ENCODE data around the gene MXRA8. TPM values are rescaled to one million over a fixed set of nuclear protein-coding genes. Genes with fewer than 3 reads are reported as not detected.

The MXRA8 gene, protein sequence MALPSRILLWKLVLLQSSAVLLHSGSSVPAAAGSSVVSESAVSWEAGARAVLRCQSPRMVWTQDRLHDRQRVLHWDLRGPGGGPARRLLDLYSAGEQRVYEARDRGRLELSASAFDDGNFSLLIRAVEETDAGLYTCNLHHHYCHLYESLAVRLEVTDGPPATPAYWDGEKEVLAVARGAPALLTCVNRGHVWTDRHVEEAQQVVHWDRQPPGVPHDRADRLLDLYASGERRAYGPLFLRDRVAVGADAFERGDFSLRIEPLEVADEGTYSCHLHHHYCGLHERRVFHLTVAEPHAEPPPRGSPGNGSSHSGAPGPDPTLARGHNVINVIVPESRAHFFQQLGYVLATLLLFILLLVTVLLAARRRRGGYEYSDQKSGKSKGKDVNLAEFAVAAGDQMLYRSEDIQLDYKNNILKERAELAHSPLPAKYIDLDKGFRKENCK
- 247 and 264 TPM in 2 replicates for total RNA-seq

DNA sequence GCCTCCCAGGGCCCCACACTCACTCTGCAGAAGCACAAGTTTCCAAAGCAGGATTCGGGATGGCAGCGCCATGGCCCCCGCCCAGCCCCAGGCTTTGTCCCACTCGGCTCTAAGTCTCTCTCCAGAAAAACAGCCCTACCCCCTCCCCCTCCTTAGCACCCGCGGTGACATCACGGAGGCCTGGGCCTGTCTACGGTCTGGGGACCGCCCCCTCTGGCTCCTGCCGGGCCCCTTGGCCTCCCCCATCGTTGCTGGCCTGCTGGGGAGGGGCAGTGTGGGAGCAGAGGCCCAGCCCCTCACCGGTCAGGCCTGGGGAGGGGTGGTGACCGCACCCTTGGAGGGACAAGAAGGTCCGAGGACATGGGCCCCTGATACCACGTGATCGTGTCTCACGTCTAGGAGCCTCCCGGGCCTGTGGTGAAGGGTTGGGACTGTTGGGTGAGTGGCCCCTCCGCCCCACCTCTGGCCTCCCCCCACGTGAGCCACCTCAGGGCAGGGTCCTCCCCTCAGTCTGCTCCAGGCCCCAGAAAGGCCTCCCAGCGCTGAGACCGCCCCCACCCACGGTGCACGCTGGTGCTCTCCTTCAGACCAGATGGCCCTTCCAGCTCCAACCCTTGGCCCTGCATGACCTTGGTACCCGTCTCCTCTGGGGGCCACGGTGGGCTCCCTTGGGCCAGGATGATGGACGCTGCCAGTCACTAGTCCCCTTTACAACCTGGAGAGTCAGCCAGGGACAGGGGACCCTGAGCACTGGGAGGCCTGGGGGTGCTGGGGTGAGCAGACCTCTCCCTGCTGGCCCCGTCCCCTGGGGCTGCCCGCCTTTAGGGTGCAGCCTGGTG, at the start of gene MXRA8:
Gene MXRA8 (minus strand): TSS at position 123 of the 839 bp plus-strand sequence. CDS start 51 bp downstream, at position 72.

DNA sequence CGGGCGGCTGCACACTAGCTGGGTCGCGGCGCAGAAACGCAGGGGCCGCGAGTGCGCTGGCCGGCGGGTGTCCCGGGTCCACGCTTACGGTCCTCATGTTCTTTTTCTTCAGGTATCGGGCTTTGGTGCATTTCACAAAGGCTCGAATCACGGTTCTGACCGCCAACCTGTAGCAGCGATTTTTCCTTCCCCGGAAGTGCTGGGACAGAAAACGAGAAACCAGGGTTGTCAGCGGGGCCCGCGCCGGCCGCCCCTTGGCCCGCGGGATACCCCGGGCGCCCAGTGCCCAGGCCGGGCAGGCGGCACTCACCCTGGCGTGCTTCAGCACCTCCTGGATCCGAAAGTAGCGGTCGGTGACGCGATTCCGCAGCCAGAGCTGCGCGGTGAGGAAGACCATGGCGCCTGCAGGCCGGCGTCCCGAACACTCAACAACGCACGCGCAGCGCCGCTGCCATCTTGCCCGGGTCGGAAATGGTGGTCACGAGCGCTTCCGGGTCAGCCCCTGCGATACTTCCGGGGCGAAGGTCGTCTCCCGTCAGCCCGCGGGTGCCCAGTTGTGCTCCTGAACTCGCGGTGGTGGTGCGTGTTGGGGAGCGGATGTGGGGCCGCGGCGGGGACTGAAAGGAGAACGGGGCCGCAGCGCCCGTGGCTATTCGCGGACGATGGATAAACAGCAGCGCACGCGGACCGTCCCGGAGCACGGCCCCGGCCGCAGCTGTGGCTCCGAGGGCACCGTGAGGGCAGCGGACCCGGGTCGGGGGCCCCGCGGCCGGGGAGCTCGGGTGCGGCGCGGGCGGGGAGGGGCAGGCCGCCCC, 48.7 kb upstream of the MXRA8 start, which contains the start of gene MRPL20:
Gene MRPL20 (minus strand): TSS at position 473 of the 815 bp plus-strand sequence. CDS start 76 bp downstream, at position 397.

DNA sequence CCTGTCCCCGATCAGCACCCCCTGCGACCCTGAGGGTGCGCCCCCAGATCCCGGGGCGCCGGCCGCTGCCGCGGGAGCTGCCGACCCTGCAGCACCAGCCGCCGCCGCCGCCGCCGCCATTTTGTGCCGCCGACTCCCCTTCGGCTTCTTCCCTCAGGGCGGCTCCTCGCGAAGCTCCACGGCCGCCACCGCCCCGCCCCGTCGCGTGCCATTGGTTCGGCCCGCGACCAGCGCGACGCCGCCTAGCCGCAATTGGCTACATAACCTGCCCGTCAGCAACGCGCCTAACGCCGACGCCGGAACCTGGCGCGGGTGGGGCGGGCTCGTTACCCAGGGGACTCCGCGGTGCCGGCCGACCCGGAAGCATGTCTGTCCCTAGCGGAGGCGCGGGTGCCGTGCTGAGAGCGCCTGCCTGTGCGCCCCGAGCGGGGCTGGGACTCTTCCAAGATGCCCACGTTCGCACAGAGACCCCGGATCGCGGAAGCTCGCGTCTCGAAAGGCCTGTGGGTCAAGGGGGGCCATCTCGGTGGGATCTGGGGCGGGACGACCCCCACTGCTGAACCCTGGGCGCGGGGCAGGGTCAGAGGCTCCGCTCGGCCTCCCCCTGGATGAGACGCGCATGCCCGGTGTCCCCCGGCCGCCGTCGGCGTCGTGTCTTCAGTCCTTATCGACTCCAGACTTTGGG, 41.0 kb upstream of the MXRA8 start, which contains the start of gene CCNL2:
Gene CCNL2 (minus strand): TSS at position 149 of the 685 bp plus-strand sequence. CDS start 29 bp downstream, at position 120.

DNA sequence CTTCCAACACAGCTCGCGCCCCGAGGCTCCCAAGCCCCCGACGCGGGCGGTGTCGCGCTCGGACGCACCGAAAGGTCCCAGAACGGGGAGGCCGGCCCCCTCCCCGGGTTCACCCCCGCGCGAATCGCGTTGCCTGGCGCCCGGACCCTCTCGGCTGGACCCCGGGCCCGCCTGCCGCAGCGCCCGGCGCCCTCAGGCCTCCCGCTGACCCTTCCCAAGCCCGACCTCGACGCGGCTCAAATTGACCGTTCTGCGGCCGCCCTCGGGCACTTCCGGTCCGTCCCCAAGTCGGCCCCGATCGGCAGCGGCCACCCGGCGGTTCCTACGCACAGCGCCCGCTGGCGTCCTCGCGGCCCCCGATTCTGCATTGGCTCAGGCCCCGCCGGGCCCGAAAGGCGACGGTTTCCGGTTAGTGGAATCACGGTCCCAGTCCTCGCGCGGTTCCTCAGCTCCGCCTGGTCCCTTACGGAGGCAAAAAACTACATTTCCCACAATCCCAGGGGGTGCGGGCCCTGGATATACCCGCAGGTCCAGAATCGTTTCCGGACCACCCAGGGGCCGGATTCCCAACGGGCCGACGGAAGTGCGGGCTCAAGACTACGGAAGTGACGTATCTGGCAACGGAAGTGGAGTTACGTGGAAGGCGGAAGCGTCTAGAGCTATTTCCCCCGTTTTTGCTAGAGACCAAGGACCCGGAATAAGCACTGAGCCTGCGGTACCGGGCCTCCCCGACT, 16.7 kb upstream of the MXRA8 start, which contains the start of gene AURKAIP1:
Gene AURKAIP1 (minus strand): TSS at position 279 of the 734 bp plus-strand sequence. CDS start 451 bp downstream, outside the sequence.

DNA sequence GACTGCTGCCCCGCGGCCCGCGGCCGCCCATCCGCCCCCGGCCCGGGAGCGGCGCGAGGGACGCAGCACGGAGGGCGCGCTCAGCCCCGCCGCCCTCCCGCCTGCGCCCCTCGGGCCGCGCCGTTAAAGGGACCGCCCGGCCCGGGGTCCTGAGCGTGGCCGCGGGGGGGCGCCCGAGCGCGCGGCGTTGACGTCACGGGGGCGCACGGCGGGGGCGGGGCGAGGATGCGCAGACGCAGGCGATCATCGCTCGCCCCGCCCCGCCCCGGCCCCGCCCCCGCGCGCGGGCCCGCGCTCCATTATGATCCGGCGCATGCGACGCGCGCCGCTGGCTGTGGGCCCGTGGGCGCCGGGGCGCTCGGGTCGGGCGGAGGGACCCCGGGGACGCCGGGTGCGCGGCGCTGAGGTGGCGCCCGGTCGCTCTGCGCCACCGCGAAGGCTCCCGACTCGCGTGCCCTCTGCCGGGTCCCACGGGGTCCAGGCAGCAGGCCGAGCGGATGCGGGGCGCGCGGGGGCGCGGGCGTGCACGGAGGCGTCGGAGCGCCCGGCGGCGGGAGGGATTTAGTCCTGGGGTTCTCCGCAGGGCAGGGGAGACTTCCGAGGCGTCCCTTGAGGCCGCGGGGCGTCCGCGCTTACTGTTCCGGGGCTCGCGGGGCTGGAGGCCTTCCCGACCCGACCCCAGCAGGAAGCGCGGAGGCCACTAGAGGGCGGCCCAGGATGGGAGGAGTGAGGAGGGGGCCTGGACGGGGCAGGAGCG, 8.9 kb downstream of the MXRA8 start, which contains the start of gene DVL1:
Gene DVL1 (minus strand): TSS at position 163 of the 757 bp plus-strand sequence. CDS start 353 bp downstream, outside the sequence.

DNA sequence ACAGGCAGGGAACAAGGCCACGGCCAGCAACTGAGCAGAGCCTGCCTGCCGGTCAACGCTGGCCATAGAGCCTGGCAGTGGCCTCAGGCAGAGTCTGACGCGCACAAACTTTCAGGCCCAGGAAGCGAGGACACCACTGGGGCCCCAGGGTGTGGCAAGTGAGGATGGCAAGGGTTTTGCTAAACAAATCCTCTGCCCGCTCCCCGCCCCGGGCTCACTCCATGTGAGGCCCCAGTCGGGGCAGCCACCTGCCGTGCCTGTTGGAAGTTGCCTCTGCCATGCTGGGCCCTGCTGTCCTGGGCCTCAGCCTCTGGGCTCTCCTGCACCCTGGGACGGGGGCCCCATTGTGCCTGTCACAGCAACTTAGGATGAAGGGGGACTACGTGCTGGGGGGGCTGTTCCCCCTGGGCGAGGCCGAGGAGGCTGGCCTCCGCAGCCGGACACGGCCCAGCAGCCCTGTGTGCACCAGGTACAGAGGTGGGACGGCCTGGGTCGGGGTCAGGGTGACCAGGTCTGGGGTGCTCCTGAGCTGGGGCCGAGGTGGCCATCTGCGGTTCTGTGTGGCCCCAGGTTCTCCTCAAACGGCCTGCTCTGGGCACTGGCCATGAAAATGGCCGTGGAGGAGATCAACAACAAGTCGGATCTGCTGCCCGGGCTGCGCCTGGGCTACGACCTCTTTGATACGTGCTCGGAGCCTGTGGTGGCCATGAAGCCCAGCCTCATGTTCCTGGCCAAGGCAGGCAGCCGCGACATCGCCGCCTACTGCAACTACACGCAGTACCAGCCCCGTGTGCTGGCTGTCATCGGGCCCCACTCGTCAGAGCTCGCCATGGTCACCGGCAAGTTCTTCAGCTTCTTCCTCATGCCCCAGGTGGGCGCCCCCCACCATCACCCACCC, 27.0 kb downstream of the MXRA8 start, which contains the start of gene TAS1R3:
Gene TAS1R3 (plus strand): TSS at position 213 of the 898 bp plus-strand sequence. CDS start 66 bp downstream, at position 279.

DNA sequence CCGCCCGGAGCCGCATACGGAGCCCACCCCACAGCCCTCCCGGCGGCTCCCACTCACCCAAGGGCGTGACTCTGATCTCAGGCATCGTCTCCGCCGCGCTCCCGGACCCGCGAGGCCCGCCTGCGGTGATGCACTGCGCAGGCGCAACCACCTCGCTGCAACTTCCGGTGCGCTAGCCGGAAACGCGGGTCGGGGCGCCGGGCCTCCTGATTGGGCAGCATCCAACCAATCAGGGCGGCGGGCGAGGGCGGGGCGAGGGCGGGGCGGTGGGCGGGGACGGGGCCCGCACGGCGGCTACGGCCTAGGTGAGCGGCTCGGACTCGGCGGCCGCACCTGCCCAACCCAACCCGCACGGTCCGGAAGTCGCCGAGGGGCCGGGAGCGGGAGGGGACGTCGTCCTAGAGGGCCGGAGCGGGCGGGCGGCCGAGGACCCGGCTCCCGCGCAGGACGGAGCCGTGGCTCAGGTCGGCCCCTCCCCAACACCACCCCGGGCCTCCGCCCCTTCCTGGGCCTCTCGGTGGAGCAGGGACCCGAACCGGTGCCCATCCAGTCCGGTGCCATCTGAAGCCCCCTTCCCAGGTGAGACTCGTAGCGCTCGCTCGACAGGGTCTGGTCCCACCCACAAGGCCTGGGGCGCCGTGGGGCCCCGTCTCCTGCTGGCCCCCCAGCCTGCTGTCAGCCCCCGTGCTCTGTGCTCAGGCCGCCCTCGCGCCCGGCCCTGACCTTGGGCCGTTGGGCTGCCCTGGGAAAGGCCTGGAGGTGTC, 33.6 kb downstream of the MXRA8 start, which contains the start of the genes CPTP and INTS11:
Gene CPTP (plus strand): TSS at position 279 of the 764 bp plus-strand sequence. CDS start 2,109 bp downstream, outside the sequence.
Gene INTS11 (minus strand): TSS at position 137 of the 764 bp plus-strand sequence. CDS start 52 bp downstream, at position 85.

DNA sequence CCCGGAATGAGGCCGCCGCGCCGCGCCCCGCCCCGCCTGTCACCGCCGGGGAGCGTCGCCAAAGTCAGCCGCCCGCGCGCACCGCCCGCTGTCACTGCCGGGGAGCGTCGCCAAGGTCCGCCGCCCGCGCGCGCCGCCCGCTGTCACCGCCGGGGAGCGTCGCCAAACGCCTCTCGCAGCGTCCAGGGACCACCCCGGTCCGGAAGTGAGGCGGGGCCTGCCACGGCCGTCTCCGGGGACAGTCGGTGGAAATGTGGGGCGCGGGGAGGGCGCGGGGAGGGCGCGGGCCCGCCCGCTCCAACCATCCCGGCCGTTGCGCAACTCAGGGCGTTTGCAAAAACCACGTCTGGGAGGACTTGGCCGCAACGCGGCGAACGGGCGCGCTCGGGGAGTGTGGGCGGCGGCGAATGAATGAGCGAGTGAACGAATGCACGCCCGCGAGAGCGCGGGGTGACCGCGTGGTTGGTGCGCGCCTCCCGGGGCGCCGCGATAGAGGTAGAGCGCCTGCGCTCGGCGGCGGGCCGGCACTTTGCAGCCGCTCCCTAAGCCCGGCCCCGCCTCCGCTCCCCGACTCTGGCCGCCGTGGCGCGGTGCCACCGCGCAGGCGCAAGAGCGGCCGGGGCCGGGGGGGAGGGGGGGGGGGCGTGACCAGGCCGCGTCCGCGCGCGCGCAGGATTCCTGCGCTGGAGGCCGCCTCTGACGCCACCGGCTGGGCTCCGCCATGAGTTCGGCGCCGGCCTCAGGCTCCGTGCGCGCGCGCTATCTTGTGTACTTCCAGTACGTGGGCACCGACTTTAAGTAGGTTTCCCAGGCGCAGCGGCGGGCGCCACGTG, 50.2 kb downstream of the MXRA8 start, which contains the start of the genes ACAP3 and PUSL1:
Gene ACAP3 (minus strand): TSS at position 8 of the 833 bp plus-strand sequence. CDS start 115 bp downstream, outside the sequence.
Gene PUSL1 (plus strand): TSS at position 675 of the 833 bp plus-strand sequence. CDS start 47 bp downstream, at position 722.

Other genes with a start within 250 kb of the MXRA8 start
- gene C1orf159, start 242.5 kb downstream of the MXRA8 start, total RNA-seq, result 4.6 and 6.6 TPM in 2 replicates
- not detected in 2 replicates for gene TTLL10, start 184.7 kb downstream of the MXRA8 start, total RNA-seq
- gene TNFRSF18, start 152.0 kb downstream of the MXRA8 start, total RNA-seq, result not detected in 2 replicates
- 0.17 TPM in 1 of 2 replicates, not detected in the other for gene TNFRSF4, start 144.4 kb downstream of the MXRA8 start, total RNA-seq
- 214 and 261 TPM in 2 replicates for gene SDF4, start 126.6 kb downstream of the MXRA8 start, total RNA-seq
- gene B3GALT6, start 126.3 kb downstream of the MXRA8 start, total RNA-seq, result 28.5 and 35.7 TPM in 2 replicates
- gene C1QTNF12, start 111.8 kb downstream of the MXRA8 start, total RNA-seq, result 0.91 and 2.2 TPM in 2 replicates
- gene UBE2J2, start 84.7 kb downstream of the MXRA8 start, total RNA-seq, result 37.5 and 37.7 TPM in 2 replicates
- gene SCNN1D, start 78.1 kb downstream of the MXRA8 start, total RNA-seq, result 1.2 and 2.0 TPM in 2 replicates
- 37.3 and 39.8 TPM in 2 replicates for gene ACAP3, start 50.6 kb downstream of the MXRA8 start, total RNA-seq
- gene PUSL1, start 50.0 kb downstream of the MXRA8 start, total RNA-seq, result 13.4 and 15.7 TPM in 2 replicates
- gene INTS11, start 33.9 kb downstream of the MXRA8 start, total RNA-seq, result 50.6 and 66.8 TPM in 2 replicates
- 14.2 and 14.7 TPM in 2 replicates for gene CPTP, start 33.8 kb downstream of the MXRA8 start, total RNA-seq
- 0.23 and 0.26 TPM in 2 replicates for gene TAS1R3, start 27.3 kb downstream of the MXRA8 start, total RNA-seq
- 85.9 and 151 TPM in 2 replicates for gene DVL1, start 9.1 kb downstream of the MXRA8 start, total RNA-seq
- gene AURKAIP1, start 16.7 kb upstream of the MXRA8 start, total RNA-seq, result 55.5 and 57.1 TPM in 2 replicates
- 125 and 214 TPM in 2 replicates for gene CCNL2, start 40.8 kb upstream of the MXRA8 start, total RNA-seq
- 66.3 and 70.6 TPM in 2 replicates for gene MRPL20, start 48.7 kb upstream of the MXRA8 start, total RNA-seq
- gene ANKRD65, start 62.7 kb upstream of the MXRA8 start, total RNA-seq, result 0.17 and 0.39 TPM in 2 replicates
- 8.8 and 9.8 TPM in 2 replicates for gene VWA1, start 77.1 kb upstream of the MXRA8 start, total RNA-seq
- gene ATAD3C, start 91.1 kb upstream of the MXRA8 start, total RNA-seq, result 0.40 TPM in 1 of 2 replicates, not detected in the other
- gene ATAD3B, start 113.2 kb upstream of the MXRA8 start, total RNA-seq, result 5.7 and 21.3 TPM in 2 replicates
- gene ATAD3A, start 153.6 kb upstream of the MXRA8 start, total RNA-seq, result 21.6 and 36.7 TPM in 2 replicates
- 4.0 and 4.6 TPM in 2 replicates for gene TMEM240, start 182.1 kb upstream of the MXRA8 start, total RNA-seq
- 65.1 and 76.9 TPM in 2 replicates for gene SSU72, start 216.3 kb upstream of the MXRA8 start, total RNA-seq
- 3.6 and 8.2 TPM in 2 replicates for gene FNDC10, start 241.6 kb upstream of the MXRA8 start, total RNA-seq